HG02885 (cell line): ENCODE data around the gene ARHGAP29.

ENCODE experiments used
- ATAC-seq: cut with Tn5 transposase; IDR thresholded peaks from one replicate; pipeline ENCODE4 v1.9.1; 2021; ENCODE audit warnings: mild to moderate bottlenecking; ENCODE audit not compliant: unreplicated experiment, poor library complexity

The ARHGAP29 gene, protein sequence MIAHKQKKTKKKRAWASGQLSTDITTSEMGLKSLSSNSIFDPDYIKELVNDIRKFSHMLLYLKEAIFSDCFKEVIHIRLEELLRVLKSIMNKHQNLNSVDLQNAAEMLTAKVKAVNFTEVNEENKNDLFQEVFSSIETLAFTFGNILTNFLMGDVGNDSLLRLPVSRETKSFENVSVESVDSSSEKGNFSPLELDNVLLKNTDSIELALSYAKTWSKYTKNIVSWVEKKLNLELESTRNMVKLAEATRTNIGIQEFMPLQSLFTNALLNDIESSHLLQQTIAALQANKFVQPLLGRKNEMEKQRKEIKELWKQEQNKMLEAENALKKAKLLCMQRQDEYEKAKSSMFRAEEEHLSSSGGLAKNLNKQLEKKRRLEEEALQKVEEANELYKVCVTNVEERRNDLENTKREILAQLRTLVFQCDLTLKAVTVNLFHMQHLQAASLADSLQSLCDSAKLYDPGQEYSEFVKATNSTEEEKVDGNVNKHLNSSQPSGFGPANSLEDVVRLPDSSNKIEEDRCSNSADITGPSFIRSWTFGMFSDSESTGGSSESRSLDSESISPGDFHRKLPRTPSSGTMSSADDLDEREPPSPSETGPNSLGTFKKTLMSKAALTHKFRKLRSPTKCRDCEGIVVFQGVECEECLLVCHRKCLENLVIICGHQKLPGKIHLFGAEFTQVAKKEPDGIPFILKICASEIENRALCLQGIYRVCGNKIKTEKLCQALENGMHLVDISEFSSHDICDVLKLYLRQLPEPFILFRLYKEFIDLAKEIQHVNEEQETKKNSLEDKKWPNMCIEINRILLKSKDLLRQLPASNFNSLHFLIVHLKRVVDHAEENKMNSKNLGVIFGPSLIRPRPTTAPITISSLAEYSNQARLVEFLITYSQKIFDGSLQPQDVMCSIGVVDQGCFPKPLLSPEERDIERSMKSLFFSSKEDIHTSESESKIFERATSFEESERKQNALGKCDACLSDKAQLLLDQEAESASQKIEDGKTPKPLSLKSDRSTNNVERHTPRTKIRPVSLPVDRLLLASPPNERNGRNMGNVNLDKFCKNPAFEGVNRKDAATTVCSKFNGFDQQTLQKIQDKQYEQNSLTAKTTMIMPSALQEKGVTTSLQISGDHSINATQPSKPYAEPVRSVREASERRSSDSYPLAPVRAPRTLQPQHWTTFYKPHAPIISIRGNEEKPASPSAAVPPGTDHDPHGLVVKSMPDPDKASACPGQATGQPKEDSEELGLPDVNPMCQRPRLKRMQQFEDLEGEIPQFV

DNA sequence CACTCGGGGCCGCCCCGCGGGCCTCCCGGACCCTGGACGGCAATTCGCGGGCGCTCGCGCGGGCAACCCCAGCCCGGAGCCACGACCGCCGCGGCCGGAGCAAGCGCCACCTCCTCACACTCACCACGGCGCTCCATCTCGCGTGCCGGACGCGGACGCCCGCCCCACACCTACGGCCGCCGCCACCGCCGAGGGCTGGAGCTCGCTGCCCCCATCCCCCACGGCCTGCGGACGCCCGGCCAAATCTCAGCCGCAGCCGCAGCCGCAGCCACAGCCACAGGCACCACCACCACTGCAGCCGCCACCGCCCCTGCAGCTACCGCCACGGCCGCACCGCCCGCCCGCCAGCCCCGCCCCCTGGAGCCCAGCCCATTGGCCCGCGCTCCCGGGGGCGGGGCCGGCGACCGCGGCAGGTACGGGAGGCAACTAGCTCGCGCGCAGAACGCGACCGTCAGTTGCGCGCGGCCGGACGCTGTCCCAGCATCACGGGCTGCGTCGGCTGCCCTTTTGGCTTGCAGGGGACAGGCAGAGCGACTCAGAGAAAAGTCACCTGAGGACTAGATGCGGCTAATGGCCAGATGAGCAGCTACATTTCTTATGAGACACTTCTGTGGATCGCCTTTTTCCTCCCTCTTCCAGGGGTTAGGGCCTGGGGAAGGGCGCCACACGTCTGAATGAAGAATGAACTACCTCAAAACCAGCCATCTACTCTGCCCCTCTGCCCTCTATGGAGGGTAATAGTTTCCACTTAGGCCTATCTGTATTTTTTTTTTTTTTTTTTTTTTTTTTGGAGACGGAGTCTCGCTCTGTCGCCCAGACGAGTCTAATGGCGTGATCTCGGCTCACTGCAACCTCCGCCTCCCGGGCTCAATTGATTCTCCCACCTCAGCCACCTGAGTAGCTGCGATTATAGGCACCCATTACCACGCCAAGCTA lies at the start of gene ARHGAP29:
ARHGAP29 (minus strand) TSS at position 294 of the 936 bp plus-strand sequence. CDS start 5,973 bp downstream, outside the sequence.
- ATAC-seq: peak; percentile 94

DNA sequence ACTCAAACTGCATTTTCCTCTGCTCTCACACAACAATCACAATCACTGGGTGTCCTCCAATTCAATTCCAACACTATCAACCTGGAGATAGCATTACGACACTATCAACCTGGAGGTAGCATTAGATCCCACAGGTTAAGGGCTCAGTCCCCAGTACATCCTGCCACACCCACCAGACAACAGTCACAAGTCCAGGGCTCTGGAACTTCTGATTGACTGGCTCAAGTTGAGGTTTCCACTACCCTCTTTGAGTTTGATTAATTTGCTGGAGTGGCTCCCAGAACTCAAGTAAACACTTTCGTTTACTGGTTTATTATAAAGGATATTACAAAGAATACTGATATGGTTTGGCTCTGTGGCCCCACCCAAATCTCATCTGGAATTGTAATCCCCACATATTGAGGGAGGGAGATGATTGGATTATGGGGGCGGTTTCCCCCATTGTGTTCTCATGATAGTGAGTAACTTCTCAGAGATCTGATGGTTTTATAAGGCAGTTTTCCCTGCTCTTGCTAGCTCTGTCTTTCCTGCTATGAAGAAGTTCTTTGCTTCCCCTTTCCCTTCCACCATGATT lies 49.6 kb upstream of the ARHGAP29 start:
- ATAC-seq: no peak

DNA sequence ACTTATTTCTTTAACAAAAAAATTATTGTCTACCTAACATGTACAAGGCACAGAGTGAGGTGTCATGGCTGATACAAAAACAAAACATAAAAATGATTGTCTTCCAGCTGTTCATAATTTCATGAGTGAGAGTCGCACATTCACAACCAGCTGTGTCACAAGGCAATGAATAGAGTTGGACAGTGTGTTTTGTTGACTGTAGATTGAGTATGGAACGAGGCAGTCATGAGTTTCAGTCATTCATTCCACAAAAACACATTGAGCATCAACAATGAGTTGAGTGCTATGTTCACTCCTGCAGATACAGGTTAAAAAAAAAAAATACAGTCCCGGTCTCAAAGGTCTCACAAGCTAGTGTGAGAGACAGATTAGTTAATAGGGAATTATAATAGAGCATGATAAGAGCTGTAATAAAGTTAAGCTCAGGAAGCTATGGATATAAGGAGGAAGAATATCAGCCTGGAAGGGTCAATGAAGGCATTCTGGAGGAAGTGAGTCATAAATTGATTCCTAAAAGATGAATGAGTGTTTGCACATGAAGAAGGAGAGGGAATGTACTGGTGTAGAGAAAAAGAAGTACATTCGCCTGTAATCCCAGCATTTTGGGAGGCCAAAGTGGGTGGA lies 47.8 kb upstream of the ARHGAP29 start:
- no peak for ATAC-seq

DNA sequence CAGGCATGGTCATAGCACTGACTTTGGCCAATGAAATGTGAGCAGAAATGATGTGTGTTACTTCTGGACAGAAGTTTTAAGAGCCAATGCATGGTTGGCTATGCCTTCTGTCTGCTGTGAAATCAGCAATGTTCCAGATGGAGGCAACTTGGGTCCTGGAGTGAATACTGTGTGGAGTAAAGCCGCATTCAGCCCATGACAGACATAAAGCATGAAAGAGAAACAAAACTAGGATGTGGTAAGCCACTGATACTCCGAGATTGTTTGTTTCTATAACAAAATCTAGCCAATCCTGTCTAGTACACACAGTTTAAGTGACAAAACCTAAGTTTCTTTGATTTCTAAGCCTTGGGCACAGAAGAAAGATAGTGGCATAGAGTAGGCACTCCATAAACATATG lies 47.1 kb upstream of the ARHGAP29 start:
- peak; percentile 86 for ATAC-seq

DNA sequence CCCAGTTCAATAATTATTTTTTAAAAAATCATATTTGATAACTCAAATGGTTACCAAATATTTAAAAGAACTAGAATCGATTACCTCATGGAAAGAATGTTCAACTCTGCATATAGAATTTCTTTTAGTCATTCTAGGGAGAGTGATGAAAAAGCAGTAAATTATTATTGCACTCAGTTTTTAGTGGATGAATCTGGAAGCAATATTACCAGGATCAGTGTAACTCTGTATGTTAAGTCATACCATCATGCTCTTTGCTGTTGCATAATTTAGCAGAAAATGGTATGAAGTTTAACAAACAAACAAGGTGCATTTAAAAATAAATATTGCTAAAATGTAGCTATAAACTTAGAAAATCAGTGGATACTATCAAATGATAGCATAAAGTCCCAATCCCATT lies 46.1 kb upstream of the ARHGAP29 start:
- ATAC-seq: no peak

DNA sequence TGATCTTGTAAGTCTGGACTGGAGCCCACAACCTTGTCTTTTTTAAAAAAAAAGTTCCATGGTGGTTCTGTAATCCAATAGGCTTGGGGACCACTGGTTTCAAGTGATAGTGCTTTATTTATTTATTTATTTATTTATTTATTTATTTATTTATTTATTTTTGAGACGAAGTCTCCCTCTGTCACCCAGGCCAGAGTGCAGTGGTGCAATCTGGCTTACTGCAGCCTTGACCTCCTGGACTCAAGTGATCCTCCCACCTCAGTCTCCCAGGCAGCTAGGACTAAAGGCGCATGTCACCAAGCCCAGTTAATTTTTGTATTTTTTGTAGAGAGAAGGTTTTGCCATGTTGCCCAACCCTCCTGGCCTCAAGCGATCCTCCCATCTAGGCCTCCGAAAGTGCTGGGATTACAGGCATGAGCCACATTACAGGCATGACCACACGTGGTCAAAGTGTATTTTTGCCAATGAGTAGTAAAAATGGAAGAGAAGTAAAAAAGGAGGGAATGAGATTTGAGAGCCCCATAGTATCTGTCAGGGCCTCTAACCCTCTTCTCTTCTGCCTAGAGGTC lies 44.8 kb upstream of the ARHGAP29 start:
- ATAC-seq: no peak

DNA sequence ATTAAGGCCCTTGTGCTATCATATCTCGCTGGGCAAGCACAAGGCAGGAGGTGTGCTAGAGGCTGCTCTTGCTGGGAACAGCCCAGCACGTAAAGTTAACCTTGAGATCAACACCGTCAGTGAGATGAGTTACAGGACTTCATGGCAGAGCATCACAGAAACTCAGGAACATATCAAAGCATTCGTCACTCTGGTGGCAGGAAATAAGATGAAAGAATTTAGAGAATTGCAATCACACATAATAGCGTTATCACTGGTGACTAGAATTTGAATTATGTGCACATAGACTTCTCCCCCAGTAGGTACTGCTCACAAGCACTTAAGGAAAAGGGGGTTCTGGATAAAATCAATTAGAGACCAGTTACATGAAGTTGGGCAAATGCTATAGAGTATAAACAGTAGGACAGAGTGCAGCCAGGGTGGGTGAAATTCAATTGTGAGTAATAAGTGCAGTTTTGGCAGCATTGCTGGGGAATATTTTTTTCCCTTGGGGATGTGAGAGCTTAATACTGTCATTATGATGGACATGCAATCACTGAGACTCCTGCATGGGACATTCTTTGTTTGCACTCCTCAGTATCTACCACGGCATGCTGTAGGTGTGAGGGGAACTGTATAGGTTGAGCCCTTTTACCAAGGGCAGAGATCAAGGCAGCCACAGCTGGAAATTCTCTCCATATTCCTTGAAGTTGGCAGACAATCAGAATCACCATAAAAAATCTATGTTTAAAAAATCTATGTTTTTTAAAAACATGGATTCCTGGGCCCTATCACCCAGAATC lies 44.2 kb upstream of the ARHGAP29 start:
- ATAC-seq: no peak

DNA sequence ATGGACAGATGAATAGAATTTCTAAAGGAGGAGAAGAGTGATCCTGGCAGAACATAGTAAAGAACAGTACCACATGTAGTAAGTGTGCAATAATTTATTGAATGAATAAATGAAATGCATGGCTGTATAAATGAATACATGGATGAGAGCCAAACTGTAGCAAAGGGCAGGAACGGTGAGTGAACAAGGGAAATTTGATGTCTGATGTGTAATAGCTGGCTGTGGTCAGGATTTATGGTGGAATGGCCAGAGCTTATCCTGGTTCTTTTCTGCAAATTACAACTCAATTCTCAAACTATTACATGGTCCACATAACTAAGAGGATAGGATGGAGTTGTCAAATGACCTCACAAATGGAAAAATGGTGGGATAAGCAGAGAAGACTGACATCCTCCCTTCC lies 43.2 kb upstream of the ARHGAP29 start:
- ATAC-seq: no peak

DNA sequence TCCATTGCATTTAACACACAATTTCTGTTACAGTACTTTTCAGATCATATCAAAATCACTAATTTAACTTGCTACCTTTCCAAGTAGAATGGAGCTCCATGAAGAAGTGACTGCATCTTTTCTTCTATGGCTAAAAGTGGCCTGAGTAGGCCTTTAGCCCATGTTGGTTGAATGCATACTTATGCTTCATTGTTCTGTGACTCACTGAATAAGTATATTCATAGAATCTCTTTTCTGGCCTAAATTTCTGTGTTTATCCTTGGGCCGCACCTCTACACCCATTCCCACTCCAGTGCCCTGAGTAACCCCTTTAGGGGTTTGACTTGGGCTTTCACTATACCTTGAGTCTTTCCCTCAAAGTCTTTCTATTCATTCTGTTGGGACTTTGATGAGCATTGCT lies 42.1 kb upstream of the ARHGAP29 start:
- ATAC-seq: no peak

DNA sequence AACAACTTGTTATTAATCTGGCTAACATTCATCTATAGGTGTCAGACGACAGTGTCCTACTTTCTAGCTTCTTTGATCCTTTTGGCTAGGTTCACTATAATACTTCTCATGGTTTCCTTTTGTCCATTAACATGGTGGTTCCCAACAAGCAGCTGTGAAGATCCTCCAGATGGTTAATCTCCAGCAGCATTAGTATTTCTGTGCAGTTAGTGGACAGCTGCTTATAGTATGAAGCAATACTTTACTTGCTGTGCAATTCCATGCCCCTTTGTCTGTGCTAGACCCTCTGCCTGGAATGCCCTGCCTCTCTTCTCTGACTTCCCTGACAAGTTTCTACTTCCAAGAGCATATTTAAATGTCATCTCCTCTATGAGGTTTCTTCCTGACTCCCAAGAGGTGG lies 41.7 kb upstream of the ARHGAP29 start:
- no peak for ATAC-seq

DNA sequence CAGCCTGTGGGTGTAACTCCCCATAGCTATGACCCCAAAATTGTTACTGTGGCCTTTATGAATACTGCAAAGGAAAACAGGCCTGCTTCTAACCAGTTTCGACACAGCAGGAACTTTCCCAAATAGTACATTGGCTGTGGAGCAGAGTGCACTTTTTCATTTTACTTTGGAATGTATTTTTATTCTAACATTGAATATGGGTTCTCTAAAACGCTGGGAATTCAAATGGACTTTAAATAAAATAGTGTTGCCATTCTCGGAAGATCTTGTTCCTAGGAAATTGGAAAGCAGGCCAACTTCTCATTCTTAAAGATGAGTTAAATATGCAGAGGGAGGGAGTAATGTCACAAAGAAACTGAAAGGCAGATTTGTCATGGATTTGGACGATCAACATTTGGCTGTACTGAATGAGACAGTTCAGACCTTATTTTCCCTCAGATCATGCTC lies 39.6 kb upstream of the ARHGAP29 start:
- ATAC-seq: no peak

DNA sequence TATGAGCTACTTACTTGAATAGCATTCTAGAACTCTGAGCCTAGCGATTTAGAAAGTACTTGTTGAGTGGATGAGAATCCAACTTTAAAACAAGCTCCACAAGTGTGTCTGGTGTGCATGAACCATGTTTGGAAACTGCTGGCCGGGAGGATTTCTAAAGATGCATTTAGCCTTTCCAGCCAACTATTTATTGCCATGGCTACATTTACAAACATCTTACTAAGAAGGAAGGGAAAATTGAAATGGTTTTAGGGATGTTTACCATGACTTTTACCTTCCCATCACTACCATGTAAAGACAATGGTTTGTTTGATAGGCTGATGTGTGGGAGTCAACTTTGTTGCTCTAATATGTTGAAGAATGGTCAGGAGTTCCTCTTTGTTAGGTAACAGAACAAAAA lies 37.7 kb upstream of the ARHGAP29 start:
- ATAC-seq: no peak

DNA sequence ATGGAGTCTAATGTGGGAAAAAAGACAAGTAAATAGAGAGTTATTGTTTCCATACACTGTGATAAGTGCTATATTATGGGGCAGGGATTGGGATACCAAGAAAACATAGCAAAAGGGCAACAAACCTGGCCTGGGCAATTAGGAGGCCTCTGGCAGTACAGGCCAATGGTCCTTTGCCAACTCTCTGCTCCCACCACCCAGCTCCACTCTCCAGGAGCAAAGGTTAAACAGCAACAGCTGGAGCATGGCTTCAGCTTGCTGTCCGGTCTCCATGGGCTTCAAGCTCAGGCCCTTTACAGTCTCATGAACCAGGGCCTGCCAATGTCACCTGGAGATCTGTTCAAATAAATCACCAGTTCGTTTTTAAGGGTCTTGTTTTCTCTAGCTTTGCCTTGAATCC lies 37.2 kb upstream of the ARHGAP29 start:
- ATAC-seq: no peak

DNA sequence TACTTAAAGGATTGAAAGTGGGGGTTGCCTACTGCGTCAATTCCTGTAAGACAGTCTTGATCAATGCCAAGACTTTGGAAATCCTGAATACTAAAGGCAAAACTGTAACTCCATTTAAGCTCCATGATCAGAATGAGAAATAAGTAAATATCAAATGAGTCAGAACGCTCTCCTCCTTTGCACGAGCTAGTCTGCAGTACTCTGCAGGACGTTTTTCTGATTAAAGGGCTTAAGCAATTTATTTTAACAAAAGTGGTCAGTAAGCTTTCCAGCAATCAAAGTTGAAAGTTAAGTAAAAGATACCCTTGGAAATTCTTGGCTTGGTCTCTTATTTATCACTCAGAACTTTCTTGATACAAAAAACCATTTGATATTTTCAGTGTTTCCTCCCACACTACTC lies 35.7 kb upstream of the ARHGAP29 start:
- no peak for ATAC-seq

DNA sequence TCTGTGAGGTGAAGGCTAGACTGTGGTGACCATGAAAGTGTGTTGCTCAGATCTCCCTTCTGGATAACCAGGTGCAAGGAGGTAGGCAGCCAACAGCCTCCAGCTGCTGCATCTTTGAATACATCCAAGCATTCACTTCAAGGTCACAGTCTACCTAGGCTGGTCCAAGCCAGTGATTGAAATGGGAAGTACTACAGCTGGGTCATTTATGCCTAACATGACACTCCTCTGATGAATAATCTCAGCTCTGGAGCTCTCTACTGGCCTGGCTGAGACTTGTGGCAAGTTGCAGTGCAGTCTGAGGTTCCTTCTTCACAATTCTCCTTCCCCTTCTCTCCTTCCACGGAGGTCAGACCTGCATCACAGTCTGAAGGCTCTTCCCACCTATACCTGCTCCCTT lies 35.0 kb upstream of the ARHGAP29 start:
- no peak for ATAC-seq

DNA sequence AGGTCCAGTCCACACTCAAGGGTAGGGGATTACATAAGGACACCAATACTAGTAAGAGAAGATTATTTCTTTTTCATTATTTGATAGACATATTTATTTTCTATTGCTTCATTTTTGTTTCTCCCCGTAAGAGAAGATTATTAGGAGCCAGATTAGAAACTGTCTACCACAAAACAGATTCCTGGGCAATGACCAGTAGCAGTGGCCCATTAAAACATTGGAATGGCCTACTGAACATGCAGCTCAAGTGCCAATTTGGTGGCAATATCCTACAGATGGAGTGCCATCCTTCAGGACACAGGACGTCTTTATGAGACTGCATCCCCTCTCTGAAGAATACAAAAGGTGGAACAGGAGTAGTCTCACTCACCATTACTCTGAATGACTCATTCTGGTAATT lies 34.0 kb upstream of the ARHGAP29 start:
- no peak for ATAC-seq

DNA sequence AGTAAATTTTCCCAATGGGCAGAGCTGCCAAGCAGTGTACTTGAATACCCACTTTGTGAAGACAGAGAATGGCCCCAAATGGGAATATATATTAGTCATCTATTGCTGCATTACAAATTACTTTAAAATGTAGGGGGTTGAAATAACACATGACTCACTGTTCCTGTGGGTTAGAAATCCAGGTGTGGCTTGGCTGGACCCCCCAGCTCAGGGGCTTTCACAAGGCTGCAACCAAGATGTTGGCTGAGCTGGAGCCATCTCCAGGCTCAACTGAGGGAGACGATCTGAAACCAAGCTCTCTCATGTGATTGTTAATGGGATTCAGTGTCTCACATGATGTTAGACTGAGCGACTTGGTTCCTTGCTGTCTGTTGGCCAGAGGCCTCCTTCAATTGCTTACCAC lies 33.4 kb upstream of the ARHGAP29 start:
- no peak for ATAC-seq

DNA sequence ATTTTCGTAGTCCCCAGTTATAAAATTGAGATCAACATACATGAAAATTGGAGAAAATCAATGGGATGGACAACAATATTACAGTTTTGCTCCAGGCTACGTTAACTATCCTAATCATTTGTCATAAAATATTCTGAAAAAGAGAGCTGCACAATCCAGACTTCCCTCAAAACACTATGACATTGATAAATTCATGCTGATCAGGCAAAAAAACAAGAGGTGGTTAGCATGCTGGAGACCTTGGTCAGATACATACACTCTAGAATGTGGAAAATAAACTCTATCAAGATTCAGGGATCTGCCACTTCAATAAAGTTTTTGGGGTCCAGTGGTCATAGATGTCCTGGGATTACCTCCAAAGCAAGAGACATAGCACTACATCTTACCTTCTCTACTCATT lies 32.5 kb upstream of the ARHGAP29 start:
- no peak for ATAC-seq
